ENCODE results near the gene MSI2.

The MSI2 gene

DNA sequence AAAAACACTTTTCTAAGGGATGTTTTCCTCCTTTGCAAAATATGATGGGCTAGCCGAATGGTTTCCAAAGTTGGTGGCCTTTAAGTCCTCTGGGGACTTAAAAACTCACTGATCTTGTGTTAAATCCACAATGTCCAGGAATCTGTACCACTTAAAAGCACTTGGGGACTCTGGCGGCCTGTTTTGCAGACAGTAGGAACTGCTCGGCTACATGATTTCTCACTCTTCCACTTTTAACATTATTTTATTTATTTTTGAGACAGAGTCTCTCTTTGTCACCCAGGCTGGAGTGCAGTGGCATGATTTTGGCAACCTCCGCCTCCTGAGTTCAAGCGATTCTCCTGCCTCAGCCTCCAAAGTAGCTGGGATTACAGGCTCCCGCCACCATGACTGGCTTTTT lies 9.1 kb upstream of the MSI2 start:
- no peak for DNase-seq

DNA sequence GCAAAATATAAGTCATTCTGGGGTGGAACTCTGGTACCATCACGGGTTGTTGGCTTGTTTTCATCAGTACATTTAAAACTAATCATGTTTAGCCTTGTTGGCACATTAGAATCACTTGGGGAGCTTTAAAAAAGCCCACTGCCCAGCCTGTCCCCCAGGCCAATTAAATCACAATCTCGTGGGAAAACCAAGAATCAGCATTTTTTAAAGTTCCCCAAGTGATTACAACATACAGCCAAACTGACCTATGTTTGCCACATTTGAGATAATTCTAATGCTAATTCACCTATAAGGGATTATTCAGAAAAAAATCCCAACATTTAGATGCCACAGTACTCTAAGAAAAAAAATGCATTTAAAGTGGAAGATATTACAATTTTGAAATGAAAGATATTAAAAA lies 8.4 kb upstream of the MSI2 start:
- no peak for DNase-seq

DNA sequence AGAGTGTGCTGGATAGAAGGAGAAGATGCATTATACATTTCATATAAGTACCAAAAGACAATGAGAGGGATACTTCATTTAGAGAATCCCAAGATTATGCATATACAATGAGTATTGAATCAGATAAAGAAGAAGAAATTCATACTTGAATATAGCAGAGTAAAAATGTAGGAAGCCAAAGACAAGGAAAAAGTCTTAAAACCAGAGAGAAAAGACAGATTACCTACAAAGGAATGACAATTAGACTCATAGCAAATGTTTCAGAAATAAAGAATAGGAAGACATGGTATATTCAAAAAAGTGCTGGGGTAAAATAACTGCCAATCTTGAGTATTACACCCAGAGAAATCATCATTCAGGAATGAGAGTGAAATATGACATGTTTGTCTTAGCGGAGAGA lies 6.8 kb upstream of the MSI2 start:
- DNase-seq: no peak

DNA sequence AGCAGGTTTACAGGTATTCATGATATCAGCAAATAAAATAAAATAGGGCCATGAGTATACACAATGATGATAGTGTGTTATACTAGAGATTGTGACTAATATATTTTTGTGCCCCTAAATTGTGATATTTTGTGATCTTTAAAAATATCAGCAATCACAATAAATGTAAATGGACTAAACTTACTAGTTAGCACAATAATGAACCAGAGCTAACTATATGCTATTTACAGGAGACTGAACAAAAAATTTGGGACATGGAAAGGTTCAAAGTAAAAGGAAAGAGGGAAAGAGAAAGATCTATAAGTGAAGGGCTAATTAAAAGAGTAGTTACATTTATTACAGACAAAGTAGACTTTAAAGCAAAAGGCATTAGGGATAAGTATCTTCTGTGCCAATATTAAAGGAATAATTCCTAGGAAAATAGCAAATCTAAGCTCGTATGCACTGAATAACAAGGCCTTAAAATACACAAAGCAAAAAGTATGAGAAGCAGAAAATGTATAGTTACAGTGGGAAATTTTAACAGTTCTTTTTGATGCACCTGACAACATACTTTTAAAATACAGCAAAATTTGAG lies 5.0 kb upstream of the MSI2 start:
- no peak for DNase-seq

DNA sequence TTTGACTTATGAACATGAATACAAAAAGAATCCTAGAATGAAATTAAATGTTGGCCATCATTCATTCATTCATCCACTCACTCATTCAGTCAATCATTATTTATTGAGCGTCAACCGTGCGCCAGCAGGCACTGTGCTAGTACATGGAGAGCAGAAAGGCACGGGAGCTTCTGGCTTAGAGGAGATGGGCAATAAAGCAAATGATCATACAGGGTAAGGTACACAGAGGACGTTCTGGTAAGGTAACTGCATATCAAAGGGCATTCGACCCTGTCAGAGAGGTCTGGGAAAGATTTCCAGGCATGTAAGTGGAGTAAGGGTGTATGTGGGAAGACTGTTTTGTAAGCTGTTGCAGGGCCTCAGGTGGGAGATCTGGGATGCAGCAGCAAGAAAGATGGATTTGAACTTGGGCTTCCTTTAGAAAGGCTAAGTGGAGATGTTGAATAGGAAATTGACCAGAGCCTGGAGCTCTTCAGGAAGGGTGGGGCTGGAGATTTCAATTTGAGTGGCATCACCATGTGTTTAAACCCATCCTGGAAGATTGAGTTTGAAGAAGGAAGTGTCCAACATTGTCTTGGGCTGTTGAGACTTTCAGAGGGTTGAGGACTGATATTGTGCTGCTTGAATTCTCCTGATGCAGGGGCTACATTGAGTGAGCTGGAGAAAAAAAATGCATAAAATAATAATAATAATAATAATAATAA lies 2.8 kb upstream of the MSI2 start:
- no peak for DNase-seq

DNA sequence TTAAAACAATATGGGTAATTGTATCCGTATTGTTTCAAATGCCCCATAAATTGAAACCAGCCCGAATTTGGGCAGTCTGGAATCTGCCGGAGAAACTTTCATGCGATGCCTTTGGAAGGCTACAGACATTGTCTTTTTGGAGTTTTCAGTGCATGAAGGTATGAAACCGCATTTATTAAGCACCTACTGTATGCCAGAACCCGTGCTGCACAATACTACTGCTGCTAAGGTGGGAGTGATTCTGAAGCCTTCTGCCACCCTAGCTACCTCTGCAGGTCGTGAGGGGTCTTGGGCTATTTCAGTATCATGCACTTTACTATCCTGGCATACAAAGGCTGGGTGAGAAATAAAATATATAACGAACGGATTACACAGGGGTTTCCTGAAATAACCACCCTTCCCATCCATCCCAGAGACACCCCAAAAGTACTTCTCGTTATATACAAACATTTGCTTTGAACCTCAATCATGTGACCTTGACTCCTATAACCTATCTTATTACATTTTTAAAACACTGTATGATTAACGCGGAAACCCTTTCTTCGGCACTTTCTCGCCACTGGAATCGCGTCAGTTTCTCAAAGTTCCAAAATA lies 1.0 kb upstream of the MSI2 start:
- no peak for DNase-seq

DNA sequence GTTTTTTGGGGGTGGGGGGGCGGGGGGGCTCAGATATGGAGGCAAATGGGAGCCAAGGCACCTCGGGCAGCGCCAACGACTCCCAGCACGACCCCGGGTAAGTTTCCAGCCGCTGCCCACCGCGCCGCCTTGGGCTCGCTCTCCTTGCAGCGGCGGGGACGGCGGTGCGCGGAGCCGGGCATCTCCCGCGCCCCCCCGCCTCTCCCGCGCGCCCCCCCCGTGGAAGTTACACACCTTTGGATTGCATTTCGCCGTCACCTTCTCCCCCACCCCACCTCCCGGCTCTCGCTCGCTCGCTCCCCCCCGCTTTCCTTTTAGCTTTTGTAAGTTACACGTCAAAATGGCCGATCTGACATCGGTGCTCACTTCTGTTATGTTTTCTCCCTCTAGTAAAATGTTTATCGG lies 387 bp downstream of the MSI2 start:
- DNase-seq: peak; percentile 40

DNA sequence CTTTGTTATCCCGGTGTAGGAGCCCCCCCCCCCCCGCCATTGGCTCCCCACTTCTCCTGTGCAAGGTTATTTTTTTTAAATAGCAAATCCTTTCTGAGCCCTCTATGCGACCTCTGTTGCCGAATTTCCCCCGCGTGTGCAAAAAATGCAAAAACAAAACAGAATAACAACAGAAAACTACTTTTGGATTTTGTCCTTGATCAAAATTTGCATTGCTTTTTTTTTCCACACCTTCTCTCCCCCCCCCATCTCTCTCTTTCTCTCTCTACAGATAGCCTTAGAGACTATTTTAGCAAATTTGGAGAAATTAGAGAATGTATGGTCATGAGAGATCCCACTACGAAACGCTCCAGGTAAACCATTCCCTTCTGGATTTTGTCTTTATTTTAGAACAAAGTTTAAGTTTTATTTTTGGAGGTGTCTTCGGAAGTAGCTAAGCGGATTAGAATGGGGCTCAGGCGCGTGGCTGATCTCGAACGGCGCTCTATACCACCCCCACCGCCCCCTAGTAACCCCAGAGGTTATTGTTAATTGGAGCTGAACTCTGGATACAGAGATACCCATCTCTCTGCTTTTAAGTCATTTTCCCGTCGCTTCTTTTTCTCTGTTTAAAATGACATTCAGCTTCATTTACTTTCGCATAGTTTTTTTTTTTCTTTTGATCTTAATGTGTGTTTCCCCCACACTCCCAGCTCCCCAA lies 1.0 kb downstream of the MSI2 start:
- no peak for DNase-seq

DNA sequence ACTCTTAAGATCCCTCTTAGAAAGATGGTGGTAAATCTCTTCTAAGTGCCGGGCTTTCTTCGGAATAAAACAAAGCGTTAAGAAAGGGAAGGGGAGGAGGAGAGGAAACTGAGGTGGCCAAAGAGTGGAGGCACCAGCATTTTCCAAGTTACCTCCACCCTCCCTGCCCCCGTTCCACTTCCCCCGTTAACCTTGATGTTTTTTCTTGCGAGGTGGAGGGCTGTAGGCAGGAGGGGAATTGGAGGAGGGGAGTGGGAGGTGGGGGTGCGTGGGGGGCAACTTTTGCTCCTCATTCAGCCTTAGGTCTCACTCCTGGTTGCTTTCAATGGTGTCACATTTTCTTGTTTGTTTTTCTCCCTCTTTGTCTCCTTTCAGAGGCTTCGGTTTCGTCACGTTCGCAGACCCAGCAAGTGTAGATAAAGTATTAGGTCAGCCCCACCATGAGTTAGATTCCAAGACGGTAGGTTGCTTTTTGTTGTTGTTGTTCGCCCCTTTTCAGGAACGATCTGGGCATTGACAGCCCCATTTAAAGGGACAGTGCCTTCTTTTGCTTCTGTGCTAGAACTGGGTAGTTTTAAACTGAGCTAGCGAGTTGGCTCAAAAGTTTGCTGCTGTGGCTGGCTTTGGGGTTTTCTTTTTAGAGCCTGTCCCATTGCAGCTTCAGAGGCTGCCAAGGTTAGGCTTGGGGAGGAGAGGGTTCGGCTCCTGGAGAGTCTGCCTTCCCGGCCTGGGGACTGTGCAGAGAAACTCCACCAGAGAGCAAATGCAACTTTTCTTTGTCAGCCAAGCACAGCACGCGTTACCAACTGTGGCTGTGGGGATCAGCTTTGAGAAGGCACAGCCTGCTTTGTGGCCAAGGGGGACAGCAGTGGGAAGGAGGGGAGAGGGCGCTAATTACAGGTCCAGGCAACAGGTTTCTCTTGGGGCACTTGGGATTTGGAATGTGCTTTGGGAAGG lies 1.9 kb downstream of the MSI2 start:
- no peak for DNase-seq

DNA sequence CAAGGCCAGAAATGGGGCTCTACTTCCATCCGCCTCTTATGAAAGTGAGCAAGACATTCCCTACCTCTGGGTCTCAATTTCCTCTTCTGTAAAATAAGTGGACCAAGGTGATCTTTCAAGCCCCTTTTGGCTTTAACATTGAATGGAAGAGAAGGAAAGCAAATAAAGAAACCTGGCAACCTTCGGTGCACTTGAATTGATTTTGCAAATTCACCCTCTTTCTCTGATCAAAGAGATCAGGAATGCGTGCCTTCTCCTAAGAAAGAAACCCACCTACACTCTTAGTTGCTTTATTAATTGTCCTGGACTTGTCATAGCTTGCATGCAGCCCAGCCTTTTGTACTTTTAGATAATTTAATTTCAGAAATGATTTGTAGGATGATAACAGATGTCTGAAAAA lies 3.0 kb downstream of the MSI2 start:
- DNase-seq: no peak

DNA sequence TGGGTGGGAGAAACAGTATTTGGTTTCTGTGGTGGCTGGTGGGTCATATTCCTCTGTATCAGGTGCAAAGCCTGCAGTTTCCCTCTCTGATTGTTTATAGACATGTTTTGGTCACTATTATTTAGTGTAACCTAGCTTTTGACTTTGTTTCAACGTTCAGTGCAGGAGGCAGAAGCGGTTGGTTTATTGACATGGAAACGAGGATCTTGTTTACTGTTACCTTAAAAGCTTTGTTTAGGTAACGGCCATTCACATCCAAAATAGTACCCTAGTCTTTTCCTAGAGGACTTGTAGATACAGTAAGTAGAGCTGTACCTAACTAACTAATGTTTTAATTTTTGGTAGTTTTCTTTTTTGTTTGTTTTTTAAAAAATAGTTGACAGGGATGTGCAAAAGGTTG lies 3.5 kb downstream of the MSI2 start:
- DNase-seq: no peak

DNA sequence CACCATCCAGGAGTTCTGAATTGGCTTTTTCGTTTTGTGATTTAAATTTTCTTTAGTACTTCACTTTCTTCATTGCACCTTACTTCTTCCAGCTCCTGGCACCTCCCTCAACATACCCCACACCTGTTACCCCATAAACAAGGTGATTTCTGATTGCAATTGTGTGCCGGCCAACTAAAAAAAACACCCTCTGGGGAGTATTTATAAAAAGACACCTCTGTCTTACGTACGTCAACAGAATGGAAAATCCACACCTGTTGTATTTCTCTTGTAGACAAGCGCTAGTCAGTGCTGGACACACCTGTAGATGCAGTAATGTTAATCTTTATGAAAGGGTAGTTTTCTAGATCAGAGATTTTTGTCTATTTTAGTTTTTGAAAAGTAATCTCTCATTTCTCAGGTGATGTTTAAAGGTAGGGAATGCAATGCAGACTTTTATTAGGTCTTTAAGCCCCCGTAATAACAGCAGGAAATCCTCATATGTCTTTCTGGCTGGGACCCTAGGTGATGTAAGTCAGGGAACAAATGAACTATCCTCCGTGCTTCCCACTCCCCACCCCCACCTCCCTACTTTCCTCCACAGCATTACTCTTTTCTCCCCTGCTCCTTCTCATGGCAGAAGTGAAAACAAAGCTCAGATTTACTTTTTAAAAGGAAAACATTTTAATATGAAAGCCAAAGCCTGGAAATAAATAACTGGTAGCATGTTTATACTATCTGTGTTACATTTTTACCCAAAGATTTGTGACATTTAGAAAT lies 4.2 kb downstream of the MSI2 start:
- DNase-seq: peak; percentile 31

DNA sequence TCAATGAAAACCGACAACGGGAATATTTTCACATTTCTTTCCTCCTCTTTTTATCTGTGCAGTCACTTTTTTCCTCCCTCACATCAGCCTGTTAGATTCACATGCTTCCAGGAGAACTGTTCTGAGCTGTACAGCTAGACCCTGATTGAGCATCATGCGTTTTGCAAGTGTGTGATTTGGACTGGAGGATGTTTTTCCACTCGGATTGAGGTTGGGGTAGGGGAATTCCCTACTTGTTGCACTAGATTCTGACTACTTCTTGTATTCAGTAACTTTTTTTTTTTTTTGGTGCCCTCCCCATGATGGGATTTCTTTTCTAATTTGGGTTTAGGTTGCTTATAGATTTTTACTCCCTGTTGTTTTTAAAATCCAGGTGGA lies 4.8 kb downstream of the MSI2 start:
- DNase-seq: no peak

DNA sequence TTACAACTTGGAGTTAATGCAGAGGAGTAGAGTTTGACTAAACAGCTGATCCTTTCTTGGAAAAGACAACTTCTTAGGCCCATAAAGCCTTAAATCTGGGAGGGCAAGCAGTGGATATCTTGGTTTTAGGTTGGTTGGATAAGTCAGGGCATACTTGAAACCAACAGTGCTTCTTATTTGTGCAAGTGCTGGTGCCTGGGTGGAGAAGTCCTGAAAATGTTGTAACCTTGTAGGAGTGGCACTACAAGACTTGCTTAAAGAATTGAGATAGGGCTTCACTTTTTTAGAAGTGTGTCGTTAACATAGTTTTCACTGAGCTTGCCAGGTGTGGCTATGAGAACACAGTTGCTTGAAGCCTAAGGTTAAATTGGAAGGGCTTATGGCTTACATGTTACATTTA lies 6.2 kb downstream of the MSI2 start:
- DNase-seq: no peak

DNA sequence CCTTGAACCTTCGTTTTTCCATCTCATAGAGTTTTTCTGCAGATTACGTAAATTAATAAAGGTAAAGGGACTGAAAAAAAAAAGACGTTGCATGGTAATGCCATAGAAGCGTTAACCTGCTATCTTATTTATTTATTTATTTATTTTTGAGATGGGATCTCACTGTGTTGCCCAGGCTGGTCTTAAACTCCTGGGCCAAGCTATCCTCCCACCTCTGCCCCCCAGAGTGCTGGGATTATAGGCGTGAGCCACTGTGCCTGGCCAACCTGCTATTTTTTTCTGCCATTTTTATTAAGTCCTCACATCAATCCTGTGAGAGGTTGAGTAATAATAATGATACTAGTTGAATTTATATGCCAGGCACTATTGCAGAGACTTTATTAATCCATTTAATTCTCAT lies 7.9 kb downstream of the MSI2 start:
- DNase-seq: no peak

DNA sequence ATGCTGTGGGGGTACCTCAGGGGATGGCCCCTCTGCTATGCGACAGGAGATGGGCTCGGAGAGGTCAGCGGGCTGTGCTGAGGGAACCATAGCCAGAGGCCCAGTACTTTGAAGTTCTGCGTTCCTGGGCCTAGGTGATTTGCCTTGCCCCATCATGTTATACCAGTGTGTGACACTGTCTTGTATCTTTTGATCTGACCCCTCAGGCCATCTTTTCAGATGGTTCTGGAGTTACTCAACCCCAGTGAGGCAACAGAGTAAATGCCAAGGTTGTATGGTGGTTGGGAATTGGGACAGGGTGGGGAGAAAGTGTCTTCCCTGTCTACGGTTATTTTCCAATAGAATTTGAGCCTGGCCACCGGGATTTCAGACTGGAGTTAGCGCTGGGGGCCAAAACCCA lies 8.5 kb downstream of the MSI2 start:
- DNase-seq: no peak

DNA sequence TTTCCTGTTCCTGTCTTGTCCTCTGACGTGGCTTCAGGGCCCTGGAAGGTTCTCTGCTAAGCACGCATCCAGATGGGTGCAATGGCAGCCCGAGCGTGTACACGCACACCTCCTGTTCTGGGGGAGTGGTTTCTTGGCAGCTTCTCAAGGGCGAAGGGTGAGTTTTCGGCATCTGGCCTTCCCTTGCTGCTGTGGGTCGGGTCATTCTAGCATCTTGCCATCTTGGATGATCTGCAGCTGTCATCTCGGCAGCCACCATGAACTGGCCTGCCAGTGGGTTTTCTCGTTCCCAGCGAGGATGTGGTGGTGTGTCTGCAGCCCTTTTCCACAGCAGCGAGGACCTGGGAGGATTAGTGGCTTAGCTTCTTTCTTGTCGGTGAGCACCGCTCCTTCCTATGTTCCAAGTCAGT lies 10.6 kb downstream of the MSI2 start:
- DNase-seq: no peak

DNA sequence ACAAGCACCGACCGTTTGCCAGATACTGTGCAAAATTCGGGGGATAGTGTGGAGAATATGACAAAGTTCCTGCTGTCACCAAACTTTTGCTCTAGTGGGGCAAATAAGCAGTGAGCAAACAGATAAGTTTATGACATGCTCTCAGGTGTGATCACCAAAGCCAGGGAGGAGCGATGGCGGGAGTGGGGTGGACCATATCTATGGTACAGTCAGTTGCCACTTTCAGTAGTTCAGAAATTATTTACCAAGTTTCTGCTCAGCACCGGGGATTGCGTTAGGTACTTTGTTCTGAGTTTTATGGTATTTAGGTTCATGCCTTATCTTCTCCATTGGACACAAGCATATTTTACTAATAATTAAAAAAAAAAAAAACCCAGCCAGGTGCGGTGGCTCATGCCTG lies 11.9 kb downstream of the MSI2 start:
- no peak for DNase-seq

DNA sequence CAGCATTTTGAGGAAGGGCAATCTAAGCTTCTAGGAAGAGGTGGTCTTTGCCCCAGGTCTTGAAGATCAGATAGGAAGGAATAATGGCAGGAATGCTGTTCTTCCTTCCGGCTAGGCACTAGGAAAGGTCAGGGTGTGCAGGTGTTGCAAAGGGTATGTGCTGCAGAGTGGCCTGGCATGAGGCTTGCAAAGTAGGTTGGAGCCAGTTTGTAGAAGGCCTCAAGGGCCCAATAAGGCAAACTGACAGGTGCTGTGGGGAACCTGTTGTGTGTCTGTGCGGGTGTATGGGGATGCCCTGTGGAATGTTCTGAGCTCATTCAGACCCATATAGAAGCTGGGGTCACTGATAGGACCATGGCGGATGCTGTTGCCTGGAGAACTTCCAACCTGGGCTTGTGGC lies 12.7 kb downstream of the MSI2 start:
- DNase-seq: no peak

DNA sequence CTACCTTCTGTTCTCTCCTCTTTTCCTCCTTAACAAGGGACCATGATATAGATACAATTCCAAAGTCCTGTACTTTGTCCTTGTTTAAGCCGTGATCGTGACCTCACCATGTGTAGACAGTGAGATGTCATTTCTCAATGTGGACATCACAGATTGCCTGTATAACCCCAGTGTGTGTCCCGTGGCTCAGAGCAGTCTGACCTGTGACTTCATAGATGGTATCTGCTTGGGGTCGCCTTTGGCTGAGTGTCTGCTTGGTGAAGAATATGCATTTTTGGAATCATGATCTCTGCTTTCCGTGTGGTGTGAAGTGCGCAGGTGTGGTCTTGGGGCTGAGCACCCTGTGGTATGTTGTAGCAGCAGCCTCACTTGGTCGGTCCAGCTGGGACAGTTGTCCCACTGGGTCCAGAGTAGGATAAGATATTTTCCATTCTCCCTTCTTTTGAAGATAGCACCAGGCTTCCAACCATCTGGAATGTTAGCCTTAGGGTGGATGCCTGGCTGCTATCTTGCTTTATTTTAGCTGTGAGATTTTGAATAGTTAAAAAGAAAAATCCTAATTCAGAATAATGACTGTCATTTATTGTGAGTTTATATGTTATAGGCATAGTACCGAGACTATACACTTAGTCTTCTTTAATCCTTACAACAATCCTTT lies 13.4 kb downstream of the MSI2 start:
- DNase-seq: no peak

DNA sequence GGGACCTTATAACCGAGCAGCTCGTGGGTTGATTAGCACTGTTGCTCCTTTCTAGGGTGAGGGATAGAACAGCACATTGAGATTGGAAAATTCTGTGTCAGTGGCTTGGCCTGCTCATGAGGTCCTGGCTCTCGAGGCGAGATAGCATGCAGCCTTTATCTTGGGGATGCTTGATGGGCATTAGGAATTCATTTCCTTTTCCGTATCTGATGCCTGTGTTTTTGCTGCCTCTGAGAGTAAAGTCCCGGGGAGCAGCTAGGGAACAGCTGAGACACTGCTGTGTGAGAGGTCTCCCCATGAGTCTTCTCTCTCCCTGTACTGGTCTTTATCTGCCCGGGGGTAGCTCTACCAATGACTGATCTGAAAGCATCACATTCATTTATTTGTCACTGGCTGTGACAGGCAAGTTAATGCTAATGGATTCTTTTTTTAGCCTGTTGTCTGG lies 14.5 kb downstream of the MSI2 start:
- DNase-seq: no peak

DNA sequence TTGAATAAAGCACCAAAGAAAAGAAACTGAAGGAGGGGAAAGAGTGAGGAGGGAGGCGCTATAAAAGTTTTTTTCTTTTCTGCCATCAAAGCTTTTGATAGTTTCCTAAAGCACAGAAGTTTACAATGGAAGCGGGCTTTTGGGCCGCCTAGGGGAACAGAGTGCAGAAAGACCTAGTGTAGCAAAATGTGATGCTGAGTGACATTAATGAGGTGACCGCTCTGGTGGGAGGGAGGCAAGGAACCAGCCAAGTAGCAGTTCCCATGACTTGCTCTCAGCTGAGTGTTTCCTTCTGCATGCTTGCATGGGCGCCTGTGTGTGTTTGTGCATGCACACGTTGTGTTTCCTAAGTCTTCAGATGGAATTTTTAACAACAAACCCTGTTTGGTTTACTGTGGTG lies 15.5 kb downstream of the MSI2 start:
- DNase-seq: no peak

All from NCI-H1436 (cell line).